Gastrocnemius medialis (tissue), 4 donors: ENCODE measurements around the gene TSHZ3.

Experiments used
- CTCF ChIP-seq, 5 experiments: fragments of 450-650 bp in 3 of 5; fragments of 200-600 bp in 2 of 5; sonication (generic) in 2 of 5; IDR thresholded peaks in 4 of 5; conservative IDR thresholded peaks in 1 of 5; 1 replicate in 4 of 5; 2 replicates in 1 of 5; pipeline ENCODE4 v1.5.1; 2016 to 2019; ENCODE audit warnings: antibody characterized with exemption in 5 of 5, mild to moderate bottlenecking in 3 of 5, moderate library complexity in 3 of 5
- POLR2A ChIP-seq, 2 donors: fragments of 450-650 bp; IDR thresholded peaks; one replicate each; pipeline ENCODE4 v1.6.1; 2017; ENCODE audit warnings: antibody characterized with exemption in 2 of 2, mild to moderate bottlenecking in 2 of 2, moderate library complexity in 2 of 2

GRCh38 chr19:31264041-31264778 is 85.0 kb downstream of the TSHZ3 start:
- TF ChIP-seq CTCF (IDR thresholded peaks at IDR 0.05 in 4 of 5, conservative IDR thresholded peaks at IDR 0.05 in 1 of 5), result no peak
- TF ChIP-seq POLR2A (IDR thresholded peaks at IDR 0.05), result no peak
